ENCODE measurements around the gene DNASE1L1. TPM values are rescaled to one million over a fixed set of nuclear protein-coding genes. Genes with fewer than 3 reads are reported as not detected.

The DNASE1L1 gene, protein sequence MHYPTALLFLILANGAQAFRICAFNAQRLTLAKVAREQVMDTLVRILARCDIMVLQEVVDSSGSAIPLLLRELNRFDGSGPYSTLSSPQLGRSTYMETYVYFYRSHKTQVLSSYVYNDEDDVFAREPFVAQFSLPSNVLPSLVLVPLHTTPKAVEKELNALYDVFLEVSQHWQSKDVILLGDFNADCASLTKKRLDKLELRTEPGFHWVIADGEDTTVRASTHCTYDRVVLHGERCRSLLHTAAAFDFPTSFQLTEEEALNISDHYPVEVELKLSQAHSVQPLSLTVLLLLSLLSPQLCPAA
- total RNA-seq (2013) = 98.4 TPM
- polyA plus RNA-seq = 10 to 100 TPM; 26.2 to 64.5 (median 27.2) TPM
- polyA minus RNA-seq = 58.7 and 77.9 TPM in 2 replicates
- 13.4 to 102 (median 70.7) reads per million in 11 experiments for total RNA-seq

- DNase-seq = peak; percentile 88 to 95 (median 94)
- intact Hi-C loops (cut with micrococcal nuclease) = loop anchor here in 1 of 2 donors (5.0 kb wide), 1 partner anchor 108 kb away; the partner anchor contains the start of gene FAM3A
- Mint-ChIP-seq H3K4me3 (peak within 1 kb of the TSS; percentile 86 to 97), H3K36me3 (peaks cover 7 to 20% of the 10 kb centered on the region in 2 donors), H3K9me3 (peaks cover 0 to 14% (median 2%) of the 10 kb centered on the region in 7 donors), H3K27me3 (ENCODE audit: low read depth in 3 of 3) (peaks cover 0 to 6% (median 4%) of the 10 kb centered on the region in 3 donors), H3K4me1 (peaks cover 21% of the 10 kb centered on the region), H3K27ac (peak within 1 kb of the TSS; percentile 91 to 98 (median 97))
- H4K20me1 ChIP-seq (ENCODE audit: insufficient read depth, low read length) = peaks cover 11% of the 10 kb centered on the region
- H3K36me3 ChIP-seq (replicated peaks in 1 of 2; ENCODE audit: control insufficient read depth in 1 of 2, insufficient read depth in 2 of 2, low read length in 2 of 2) = peaks cover 13 to 14% of the 10 kb centered on the region in 2 donors
- no peaks in the 10 kb centered on the region for H3K27me3 ChIP-seq (ENCODE audit: control insufficient read depth in 2 of 2, insufficient read depth in 2 of 2, low read length in 2 of 2)
- peak within 1 kb of the TSS; percentile 95 for H3K27ac ChIP-seq (ENCODE audit: low read depth in 1 of 2, low read length in 2 of 2)
- peak within 1 kb of the TSS; percentile 78 for H3K9ac ChIP-seq (ENCODE audit: insufficient read depth, low read length, poor library complexity, severe bottlenecking)
- H2AFZ ChIP-seq (ENCODE audit: insufficient read depth, low read depth, low read length, poor library complexity, severe bottlenecking) = peak within 1 kb of the TSS; percentile 44
- WGBS (ENCODE audit: insufficient coverage) = 2% methylated on average over 8 of the region's 26 CpGs
- peak within 1 kb of the TSS; percentile 82 for H3K4me2 ChIP-seq (replicated peaks; ENCODE audit: extremely low read depth, low read length, poor library complexity, severe bottlenecking)
- peaks cover 39 to 42% of the 10 kb centered on the region in 2 donors for H3K4me1 ChIP-seq (ENCODE audit: control insufficient read depth in 1 of 2, insufficient read depth in 2 of 2, low read length in 2 of 2)
- TF ChIP-seq, protein P1, sequence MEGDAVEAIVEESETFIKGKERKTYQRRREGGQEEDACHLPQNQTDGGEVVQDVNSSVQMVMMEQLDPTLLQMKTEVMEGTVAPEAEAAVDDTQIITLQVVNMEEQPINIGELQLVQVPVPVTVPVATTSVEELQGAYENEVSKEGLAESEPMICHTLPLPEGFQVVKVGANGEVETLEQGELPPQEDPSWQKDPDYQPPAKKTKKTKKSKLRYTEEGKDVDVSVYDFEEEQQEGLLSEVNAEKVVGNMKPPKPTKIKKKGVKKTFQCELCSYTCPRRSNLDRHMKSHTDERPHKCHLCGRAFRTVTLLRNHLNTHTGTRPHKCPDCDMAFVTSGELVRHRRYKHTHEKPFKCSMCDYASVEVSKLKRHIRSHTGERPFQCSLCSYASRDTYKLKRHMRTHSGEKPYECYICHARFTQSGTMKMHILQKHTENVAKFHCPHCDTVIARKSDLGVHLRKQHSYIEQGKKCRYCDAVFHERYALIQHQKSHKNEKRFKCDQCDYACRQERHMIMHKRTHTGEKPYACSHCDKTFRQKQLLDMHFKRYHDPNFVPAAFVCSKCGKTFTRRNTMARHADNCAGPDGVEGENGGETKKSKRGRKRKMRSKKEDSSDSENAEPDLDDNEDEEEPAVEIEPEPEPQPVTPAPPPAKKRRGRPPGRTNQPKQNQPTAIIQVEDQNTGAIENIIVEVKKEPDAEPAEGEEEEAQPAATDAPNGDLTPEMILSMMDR (IDR thresholded peaks at IDR 0.05) = no peak
- H3K79me2 ChIP-seq (ENCODE audit: insufficient read depth, low read length) = peaks cover 48% of the 10 kb centered on the region
- peak within 1 kb of the TSS; percentile 50 to 80 (median 73) for H3K4me3 ChIP-seq (replicated peaks in 1 of 3; ENCODE audit: low read depth in 2 of 3, low read length in 3 of 3)
- H3K9me3 ChIP-seq (replicated peaks in 1 of 2; ENCODE audit: control insufficient read depth in 1 of 2, insufficient read depth in 1 of 2, low read length in 2 of 2) = no peaks in the 10 kb centered on the region
Measured at GRCh38 chrX:154409222-154409871, at the start of gene DNASE1L1. DNASE1L1 (minus strand) TSS chrX:154409254; CDS start chrX:154405568, 3,686 bp downstream.
